ENCODE measurements around the gene EFEMP1.
"Not testable (repeated sequence)": the region's sequence is repeated elsewhere in the genome, so short reads cannot be mapped to it uniquely, and the experiment has no call there.

Gene EFEMP1

DNA sequence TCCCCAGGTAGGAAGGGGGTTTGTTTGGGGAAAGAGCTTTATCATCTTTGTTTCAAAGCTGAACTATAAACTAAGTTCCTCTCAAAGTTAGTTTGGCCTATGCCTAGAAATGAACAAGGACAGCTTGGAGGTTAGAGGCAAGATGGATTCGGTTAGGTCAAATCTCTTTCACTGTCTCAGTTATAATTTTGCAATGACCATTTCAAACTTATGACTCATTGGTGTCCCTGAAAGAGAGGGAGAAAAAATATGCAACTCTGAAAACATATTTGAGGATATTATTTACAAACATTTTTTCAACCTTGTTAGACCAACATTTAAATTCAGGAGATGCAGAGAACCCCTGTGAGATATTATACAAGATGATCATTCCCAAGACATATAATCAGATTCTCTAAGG lies 95.7 kb downstream of the EFEMP1 start:
- no peak for DNase-seq (ENCODE audit: low read depth in 2 of 2)

DNA sequence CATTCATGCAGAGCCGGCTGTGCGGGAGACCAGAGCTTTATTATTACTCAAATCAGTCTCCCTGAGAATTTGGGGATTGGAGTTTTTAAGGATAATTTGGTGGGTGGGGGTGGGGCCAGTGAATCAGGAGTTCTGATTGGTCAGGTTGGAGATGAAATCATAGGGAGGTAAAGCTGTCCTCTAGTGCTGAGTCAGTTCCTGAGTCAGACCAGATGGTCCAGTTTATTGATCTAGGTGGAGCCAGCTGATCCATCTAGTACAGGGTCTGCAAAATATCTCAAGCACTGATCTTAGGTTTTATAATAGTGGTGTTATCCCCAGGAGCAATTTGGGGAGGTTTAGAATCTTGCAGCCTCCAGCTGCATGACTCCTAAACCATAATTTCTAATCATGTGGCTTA lies 96.2 kb downstream of the EFEMP1 start:
- not testable (repeated sequence) for DNase-seq (ENCODE audit: low read depth in 2 of 2)

GRCh38 chr2:55826246-55826645 lies 97.3 kb downstream of the EFEMP1 start:
- no peak for DNase-seq (ENCODE audit: low read depth in 2 of 2)

- DNase-seq (ENCODE audit: low read depth in 2 of 2) = no peak
These were observed 99.0 kb downstream of the EFEMP1 start for GRCh38 chr2:55824551-55825096.
